Stimulated activated effector memory CD8-positive, alpha-beta T cell treated with anti-CD3 and anti-CD28 coated beads, Interleukin-12 subunit alpha, Interleukin-12 subunit beta, amount 100 ng/mL, for 72 hours (primary cell): Measurements from ENCODE around the gene SSTR3.
"Not testable (repeated sequence)": the region's sequence is repeated elsewhere in the genome, so short reads cannot be mapped to it uniquely, and the experiment has no call there.

Source experiments
- ATAC-seq: fragments of 150-1000 bp; cut with Tn5 transposase; 2 replicates; pipeline ENCODE4 v1.10.0; 2021
- DNase-seq, 2 donors: peaks; one replicate each; pipeline ENCODE4 v3.0.0; 2021 to 2022; ENCODE audit warnings: low spot score in 2 of 2
- H3K27ac Mint-ChIP-seq: one replicate; pipeline ENCODE4 v1.8.0; 2022; ENCODE audit warnings: mild to moderate bottlenecking, mixed read lengths
- H3K36me3 Mint-ChIP-seq: one replicate; pipeline ENCODE4 v1.8.0; 2022; ENCODE audit warnings: mild to moderate bottlenecking, mixed read lengths
- H3K4me1 Mint-ChIP-seq: one replicate; pipeline ENCODE4 v1.8.0; 2022; ENCODE audit warnings: mixed read lengths
- H3K4me3 Mint-ChIP-seq: one replicate; pipeline ENCODE4 v1.8.0; 2022; ENCODE audit warnings: mild to moderate bottlenecking, mixed read lengths
- H3K9me3 Mint-ChIP-seq: one replicate; pipeline ENCODE4 v1.8.0; 2022; ENCODE audit warnings: mixed read lengths

The SSTR3 gene

GRCh38 chr22:37212174-37212906 is at the start of gene SSTR3:
TSS of gene SSTR3 (minus strand) at chr22:37212477. CDS start at chr22:37207803, 4,674 bp downstream.
- H3K4me3 Mint-ChIP-seq = no peak within 1 kb of the TSS

GRCh38 chr22:37260901-37261336 is 48.6 kb upstream of the SSTR3 start:
- peak overlapping the region; percentile 78 for H3K27ac Mint-ChIP-seq
- DNase-seq (peak; percentile 60 to 80), ATAC-seq (peak; percentile 82)
- peaks cover 6% of the 10 kb centered on the region for H3K36me3 Mint-ChIP-seq
- H3K9me3 Mint-ChIP-seq = peaks cover 3% of the 10 kb centered on the region
- peak overlapping the region; percentile 6 for H3K4me3 Mint-ChIP-seq
- peaks cover 31% of the 10 kb centered on the region for H3K4me1 Mint-ChIP-seq

More at GRCh38 chr22:37212174-37212906, at the start of gene SSTR3:
- H3K27ac Mint-ChIP-seq = peak within 1 kb of the TSS; percentile 56
- H3K36me3 Mint-ChIP-seq = peaks cover 15% of the 10 kb centered on the region
- no peaks in the 10 kb centered on the region for H3K4me1 Mint-ChIP-seq
- ATAC-seq (no peak), DNase-seq (no peak)
- H3K9me3 Mint-ChIP-seq = no peaks in the 10 kb centered on the region

DNA sequence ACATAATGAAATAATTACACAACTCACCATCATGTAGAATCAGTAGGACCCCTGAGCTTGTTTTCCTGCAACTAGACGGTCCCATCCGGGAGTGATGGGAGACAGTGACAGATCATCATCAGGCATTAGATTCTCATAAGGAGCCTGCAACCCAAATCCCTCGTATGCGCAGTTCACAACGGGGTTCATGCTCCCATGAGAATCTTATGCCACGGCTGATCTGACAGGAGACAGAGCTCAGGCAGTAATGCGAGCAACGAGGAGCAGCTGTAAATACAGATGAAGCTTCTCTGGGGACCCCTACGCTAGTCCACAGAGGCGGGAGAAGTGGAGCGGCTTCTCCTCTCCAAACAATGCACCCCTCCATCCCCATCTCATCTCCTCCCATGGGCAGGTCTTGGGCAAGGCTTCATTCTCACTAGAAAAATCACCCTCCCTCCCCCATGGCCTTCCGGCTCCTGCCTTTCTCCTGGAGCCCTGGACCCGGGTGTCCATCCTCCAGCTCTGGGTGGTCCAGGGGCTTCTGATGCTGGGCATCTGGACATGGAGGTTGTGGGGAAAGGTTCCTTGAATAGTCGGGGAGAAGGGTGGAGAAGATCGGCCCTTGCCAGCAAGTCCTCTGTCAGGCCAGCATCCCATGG is 48.0 kb upstream of the SSTR3 start:
- H3K27ac Mint-ChIP-seq = peak overlapping the region; percentile 78
- peak overlapping the region; percentile 19 for H3K4me3 Mint-ChIP-seq
- ATAC-seq (no peak), DNase-seq (no peak)
- H3K9me3 Mint-ChIP-seq = peaks cover 3% of the 10 kb centered on the region
- H3K36me3 Mint-ChIP-seq = peaks cover 6% of the 10 kb centered on the region
- H3K4me1 Mint-ChIP-seq = peaks cover 37% of the 10 kb centered on the region

DNA sequence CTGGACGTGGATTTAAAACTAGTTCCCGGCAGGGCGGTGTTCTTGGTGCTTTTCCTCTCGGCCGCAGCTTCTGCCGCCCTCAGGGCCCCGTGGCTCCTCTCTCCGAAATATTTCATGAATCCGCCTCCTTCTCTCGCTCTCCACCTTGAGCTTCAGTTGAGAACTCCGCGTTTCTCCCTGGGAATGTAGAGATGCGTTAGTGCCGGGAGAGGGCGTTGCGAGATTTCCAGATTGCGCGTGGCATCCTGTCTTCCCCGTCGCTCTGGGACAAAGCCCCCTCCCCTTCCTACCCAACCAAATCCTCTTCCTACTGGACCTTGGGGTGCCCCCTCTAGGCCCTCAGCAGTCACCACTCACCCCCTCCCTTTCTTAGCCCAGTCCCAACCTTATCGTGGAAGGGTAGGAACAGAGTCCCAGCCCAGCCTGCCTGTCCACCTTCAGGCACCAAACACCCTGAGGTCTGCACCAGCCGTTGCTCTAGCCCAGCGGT is 47.3 kb upstream of the SSTR3 start:
- H3K4me3 Mint-ChIP-seq = peak overlapping the region; percentile 19
- ATAC-seq (no peak), DNase-seq (no peak)
- H3K4me1 Mint-ChIP-seq = peaks cover 40% of the 10 kb centered on the region
- H3K36me3 Mint-ChIP-seq = peaks cover 6% of the 10 kb centered on the region
- peaks cover 3% of the 10 kb centered on the region for H3K9me3 Mint-ChIP-seq
- peak overlapping the region; percentile 34 for H3K27ac Mint-ChIP-seq

DNA sequence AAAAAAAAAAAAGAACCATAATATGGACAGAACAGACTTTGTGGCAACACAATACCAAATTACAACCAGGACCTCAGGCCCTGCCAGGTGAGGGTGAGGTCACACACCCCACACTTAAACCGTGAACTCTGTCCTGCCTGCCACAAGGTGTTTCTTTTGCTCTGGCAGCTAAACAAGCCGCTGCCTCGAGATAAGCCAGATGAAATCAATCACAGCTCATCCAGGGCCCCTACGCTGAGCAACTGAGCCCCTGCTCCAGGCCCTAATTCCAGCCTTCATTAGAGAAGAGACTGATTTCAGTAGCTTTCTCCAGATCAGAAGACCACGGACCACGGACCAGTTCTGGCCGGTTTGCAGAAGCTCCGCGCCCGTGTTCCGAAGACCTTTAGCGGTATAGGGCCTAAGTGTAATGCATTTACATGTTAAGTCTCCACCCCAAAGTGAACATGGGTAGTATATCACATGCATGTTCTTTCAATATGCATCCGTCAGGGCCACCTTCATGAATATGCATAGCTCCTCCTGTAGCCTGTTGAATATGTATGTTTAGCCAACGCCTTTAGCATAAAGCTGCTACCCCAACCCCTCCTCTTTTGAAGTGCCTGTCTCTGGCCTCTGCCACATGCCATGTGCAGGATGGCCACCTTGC is 46.6 kb upstream of the SSTR3 start:
- peaks cover 40% of the 10 kb centered on the region for H3K4me1 Mint-ChIP-seq
- DNase-seq (no peak), ATAC-seq (no peak)
- no peak overlapping the region for H3K27ac Mint-ChIP-seq
- no peaks in the 10 kb centered on the region for H3K9me3 Mint-ChIP-seq
- H3K36me3 Mint-ChIP-seq = peaks cover 6% of the 10 kb centered on the region
- H3K4me3 Mint-ChIP-seq = no peak overlapping the region

GRCh38 chr22:37258005-37258752 is 45.9 kb upstream of the SSTR3 start:
- no peak for DNase-seq
- no peaks in the 10 kb centered on the region for H3K9me3 Mint-ChIP-seq
- H3K27ac Mint-ChIP-seq = no peak overlapping the region
- H3K4me3 Mint-ChIP-seq = no peak overlapping the region
- peaks cover 40% of the 10 kb centered on the region for H3K4me1 Mint-ChIP-seq
- ATAC-seq = no peak
- H3K36me3 Mint-ChIP-seq = peaks cover 6% of the 10 kb centered on the region

DNA sequence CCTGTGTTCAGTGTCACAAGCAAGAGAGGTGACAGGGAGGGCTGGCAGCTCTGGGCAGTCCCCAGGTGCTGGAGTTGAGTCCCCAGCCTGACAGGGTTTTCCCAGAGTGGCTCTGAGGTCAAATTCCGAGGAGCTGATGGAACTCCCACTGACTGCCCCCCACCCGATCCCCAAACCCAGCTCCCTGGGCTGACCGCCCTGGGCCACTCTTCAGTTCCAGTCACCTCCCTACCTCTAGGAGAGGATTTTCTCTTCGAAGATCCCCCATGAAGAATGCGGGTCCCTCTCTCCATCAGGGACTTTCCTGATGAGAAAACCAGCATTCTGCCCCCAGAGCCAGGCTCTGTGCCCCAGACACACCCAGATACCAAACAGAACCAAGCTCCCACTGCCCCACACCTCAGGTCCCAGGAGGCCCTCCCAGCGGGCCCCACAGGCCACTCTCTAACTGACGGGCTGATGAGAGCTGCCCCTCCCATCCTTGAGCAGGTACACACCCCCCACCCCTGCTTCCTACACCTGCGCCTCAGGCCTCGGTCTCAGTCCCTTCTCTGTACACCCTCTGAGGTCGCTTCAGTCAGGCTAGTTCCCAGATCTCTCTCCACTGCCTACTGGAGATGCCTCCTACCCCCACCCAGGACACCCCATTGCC is 43.9 kb upstream of the SSTR3 start:
- ATAC-seq (no peak), DNase-seq (no peak)
- H3K4me3 Mint-ChIP-seq = peak overlapping the region; percentile 12
- peaks cover 37% of the 10 kb centered on the region for H3K4me1 Mint-ChIP-seq
- H3K9me3 Mint-ChIP-seq = no peaks in the 10 kb centered on the region
- H3K36me3 Mint-ChIP-seq = no peaks in the 10 kb centered on the region
- peak overlapping the region; percentile 91 for H3K27ac Mint-ChIP-seq

- peak overlapping the region; percentile 91 for H3K27ac Mint-ChIP-seq
- H3K4me3 Mint-ChIP-seq = peak overlapping the region; percentile 12
- no peak for ATAC-seq
- no peaks in the 10 kb centered on the region for H3K36me3 Mint-ChIP-seq
- H3K4me1 Mint-ChIP-seq = peaks cover 31% of the 10 kb centered on the region
- no peaks in the 10 kb centered on the region for H3K9me3 Mint-ChIP-seq
- no peak for DNase-seq
Measured at GRCh38 chr22:37255558-37256006, 43.3 kb upstream of the SSTR3 start.

GRCh38 chr22:37254867-37255233 is 42.6 kb upstream of the SSTR3 start:
- Mint-ChIP-seq H3K27ac (peak overlapping the region; percentile 91), H3K4me1 (peaks cover 32% of the 10 kb centered on the region)

DNA sequence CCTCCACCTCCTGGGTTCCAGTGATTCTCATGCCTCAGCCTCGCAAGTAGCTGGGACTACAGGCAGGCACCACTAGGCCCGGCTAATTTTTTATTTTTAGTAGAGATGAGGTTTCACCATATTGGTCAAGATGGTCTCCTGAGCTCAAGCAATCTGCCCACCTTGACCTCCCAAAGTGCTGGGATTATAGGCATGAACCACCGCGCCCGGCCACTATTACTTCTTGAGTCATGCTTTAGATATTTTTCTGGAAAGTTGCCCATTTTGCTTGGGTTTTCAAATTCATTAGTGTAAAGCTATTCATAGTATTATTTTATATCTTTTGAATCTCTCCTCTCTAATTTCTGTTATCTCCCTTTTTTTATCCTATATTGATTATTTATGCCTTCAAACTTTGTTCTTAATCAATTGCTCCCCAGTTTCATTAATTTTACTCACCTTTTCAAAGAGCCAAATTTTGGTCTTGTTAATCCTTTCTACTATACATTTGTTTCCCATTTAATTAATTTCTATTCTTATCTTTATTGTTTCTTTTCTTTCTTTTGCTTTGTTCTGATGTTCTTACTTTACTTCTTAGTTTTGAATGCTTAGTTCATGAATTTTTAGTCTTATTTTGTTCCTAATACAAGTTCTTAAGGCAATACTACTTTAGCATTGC is 42.1 kb upstream of the SSTR3 start:
- no peak overlapping the region for H3K27ac Mint-ChIP-seq
- H3K4me3 Mint-ChIP-seq = no peak overlapping the region
- H3K9me3 Mint-ChIP-seq = no peaks in the 10 kb centered on the region
- ATAC-seq (no peak), DNase-seq (no peak)
- H3K36me3 Mint-ChIP-seq = no peaks in the 10 kb centered on the region
- H3K4me1 Mint-ChIP-seq = peaks cover 30% of the 10 kb centered on the region

More at GRCh38 chr22:37254867-37255233, 42.6 kb upstream of the SSTR3 start:
- DNase-seq = no peak
- H3K4me3 Mint-ChIP-seq = no peak overlapping the region
- no peaks in the 10 kb centered on the region for H3K36me3 Mint-ChIP-seq
- no peaks in the 10 kb centered on the region for H3K9me3 Mint-ChIP-seq
- no peak for ATAC-seq

DNA sequence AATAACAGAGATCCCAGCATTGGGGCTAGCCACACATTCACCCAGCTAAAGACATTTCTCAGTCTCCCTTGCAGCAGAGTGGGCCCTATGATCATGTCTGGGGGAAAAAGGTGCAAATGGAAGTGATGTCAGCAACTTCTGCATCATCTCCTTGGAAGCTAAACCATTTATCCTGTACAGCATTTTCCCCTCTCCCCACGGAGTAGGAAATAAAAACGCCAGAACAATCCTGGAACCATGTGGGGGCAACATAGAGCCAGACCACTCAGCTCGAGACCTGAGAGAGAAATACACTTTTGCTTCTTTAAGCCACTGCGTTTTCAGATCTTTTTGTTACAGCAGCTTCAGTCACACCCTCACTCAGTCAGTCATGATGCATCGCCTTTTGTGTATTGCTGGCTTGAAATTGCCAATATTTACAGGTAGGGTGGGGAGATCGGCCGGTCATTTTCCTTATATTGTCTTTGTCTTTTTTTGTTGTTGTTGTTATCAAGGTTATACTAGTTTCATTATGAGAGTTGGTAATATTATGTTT is 40.9 kb upstream of the SSTR3 start:
- ATAC-seq (no peak), DNase-seq (no peak)
- Mint-ChIP-seq H3K4me3 (no peak overlapping the region), H3K9me3 (no peaks in the 10 kb centered on the region), H3K4me1 (peaks cover 38% of the 10 kb centered on the region), H3K27ac (no peak overlapping the region), H3K36me3 (no peaks in the 10 kb centered on the region)

DNA sequence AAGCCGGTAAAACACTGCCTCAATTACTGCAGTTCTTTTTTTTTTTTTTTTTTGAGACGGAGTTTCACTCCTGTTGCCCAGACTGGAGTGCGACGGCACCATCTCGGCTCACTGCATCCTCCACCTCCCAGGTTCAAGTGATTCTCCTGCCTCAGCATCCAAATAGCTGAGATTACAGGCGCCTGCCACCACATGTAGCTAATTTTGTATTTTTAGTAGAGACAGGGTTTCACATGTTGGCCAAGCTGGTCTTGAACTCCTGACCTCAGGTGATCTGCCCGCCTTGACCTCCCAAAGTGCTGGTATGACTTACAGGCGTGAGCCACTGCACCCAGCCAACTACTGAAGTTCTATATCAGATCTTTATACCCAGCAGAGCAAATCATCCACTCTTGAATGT is 39.6 kb upstream of the SSTR3 start:
- Mint-ChIP-seq H3K27ac (peak overlapping the region; percentile 70), H3K4me1 (peaks cover 48% of the 10 kb centered on the region)
- DNase-seq, H3K4me3 Mint-ChIP-seq, H3K36me3 Mint-ChIP-seq, H3K9me3 Mint-ChIP-seq, ATAC-seq: not testable (repeated sequence)

DNA sequence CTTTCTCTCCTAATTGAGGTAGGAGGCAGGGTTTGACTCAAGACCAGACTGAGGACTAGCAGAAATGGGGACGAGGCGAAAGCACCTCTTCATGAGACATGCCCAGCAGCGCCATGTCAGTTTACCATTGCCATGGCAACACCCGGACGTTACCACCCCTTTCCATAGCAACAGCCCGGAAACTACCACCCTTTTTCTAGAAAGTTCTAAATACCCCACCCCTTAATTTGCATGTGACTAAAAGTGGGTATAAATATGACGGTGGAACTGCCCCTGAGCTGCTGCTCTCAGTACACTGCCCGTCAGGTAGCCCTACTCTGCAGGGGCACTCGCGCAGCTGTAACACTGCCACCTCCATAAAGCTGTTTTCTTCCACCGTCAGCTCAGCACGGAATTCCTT is 37.7 kb upstream of the SSTR3 start:
- H3K9me3 Mint-ChIP-seq = no peaks in the 10 kb centered on the region
- no peak overlapping the region for H3K4me3 Mint-ChIP-seq
- no peaks in the 10 kb centered on the region for H3K36me3 Mint-ChIP-seq
- no peak overlapping the region for H3K27ac Mint-ChIP-seq
- H3K4me1 Mint-ChIP-seq = peaks cover 36% of the 10 kb centered on the region
- ATAC-seq = peak; percentile 22
- no peak for DNase-seq

DNA sequence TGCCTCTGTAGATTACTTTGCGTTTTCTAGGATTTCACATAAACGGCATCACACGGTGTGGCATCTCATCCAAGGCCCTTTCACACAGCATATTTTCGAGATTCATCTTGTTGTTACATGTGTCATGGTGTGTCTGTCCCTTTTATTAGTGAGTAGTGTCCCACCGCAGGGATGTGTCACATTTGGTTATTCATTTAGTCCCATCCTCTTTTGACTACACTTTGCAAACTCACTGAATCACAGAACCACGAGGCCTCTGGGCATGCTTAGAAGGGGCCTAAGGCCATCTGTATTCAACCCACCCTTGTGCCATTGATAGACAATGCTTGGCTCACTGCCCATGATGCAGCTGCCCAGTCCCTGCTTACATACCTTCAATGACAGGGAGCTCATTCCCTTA is 36.0 kb upstream of the SSTR3 start:
- peaks cover 46% of the 10 kb centered on the region for H3K4me1 Mint-ChIP-seq
- peak overlapping the region; percentile 14 for H3K4me3 Mint-ChIP-seq
- DNase-seq = no peak
- H3K9me3 Mint-ChIP-seq = no peaks in the 10 kb centered on the region
- peaks cover 16% of the 10 kb centered on the region for H3K36me3 Mint-ChIP-seq
- H3K27ac Mint-ChIP-seq = peak overlapping the region; percentile 66
- ATAC-seq = peak; percentile 81
